ENCODE measurements around the gene ZNF740.

Gene ZNF740

DNA sequence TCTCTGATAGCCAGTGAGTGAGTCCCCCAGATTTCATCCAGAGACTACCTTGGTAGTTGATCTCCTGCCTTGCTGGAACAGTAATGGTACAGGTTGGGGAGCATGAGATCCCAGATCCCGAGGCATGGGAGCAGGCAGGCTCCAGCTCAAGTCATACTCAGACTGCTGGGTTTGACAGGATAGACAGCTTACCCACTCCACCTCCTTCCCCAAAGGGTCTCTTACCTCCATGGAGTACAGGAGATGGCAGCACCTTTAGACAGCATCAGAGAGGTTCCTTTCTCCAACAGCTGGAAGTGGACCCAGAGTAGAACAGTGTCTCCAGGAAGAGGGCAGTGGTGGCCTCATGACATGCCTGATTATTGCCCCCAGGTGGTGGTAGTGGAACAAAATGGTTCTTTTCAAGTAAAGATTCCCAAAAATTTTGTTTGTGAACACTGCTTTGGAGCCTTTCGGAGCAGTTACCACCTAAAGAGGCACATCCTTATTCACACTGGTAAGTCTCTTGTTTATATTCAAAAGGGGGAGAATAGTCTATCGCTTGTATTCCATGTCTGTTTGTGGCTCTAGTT lies 5.1 kb downstream of the ZNF740 start:
- no peak overlapping the region for H3K27ac ChIP-seq (ENCODE audit: low read length)
- peaks cover 2% of the 10 kb centered on the region; the same call in 1 of the 2 replicates for H3K4me1 ChIP-seq (ENCODE audit: control insufficient read depth, insufficient read depth, low read length)
- WGBS (ENCODE audit: insufficient coverage, insufficient read length), result no CpG with 5 or more reads among the region's 3 CpGs
- H3K27me3 ChIP-seq (ENCODE audit: control insufficient read depth, insufficient read depth, low read length), result no peaks in the 10 kb centered on the region
- H3K4me3 ChIP-seq (ENCODE audit: low read length), result no peak overlapping the region
- peaks cover 12% of the 10 kb centered on the region; the same call in 1 of the 2 replicates for H3K36me3 ChIP-seq (ENCODE audit: control insufficient read depth, insufficient read depth, low read length)
- DNase-seq (ENCODE audit: low read depth, low spot score), result no peak
- H3K9me3 ChIP-seq (ENCODE audit: control insufficient read depth, insufficient read depth, low read length), result no peaks in the 10 kb centered on the region

DNA sequence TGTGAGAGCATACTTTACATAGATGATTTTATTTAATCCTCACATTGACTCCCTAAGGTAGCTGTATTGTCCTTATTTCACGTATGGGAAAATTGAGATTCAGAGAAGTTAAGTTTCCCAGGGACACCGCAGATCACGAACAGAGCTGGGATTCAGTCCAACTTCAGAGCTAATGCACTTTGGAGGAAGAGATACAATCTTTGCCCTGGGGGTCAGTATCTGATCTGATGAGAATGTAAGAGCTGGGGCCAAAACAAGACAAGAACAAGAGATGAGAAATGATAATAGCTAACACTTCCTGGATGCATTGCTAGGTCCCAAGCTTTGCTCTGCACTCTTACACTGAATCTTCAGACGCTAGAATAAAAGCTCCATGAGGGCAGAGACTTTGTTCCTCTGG lies 6.2 kb downstream of the ZNF740 start:
- Histone ChIP-seq H3K27ac (ENCODE audit: low read length) (no peak overlapping the region), H3K36me3 (ENCODE audit: control insufficient read depth, insufficient read depth, low read length) (peaks cover 12% of the 10 kb centered on the region; the same call in 1 of the 2 replicates), H3K4me3 (ENCODE audit: low read length) (no peak overlapping the region), H3K9me3 (ENCODE audit: control insufficient read depth, insufficient read depth, low read length) (no peaks in the 10 kb centered on the region), H3K27me3 (ENCODE audit: control insufficient read depth, insufficient read depth, low read length) (no peaks in the 10 kb centered on the region), H3K4me1 (ENCODE audit: control insufficient read depth, insufficient read depth, low read length) (peaks cover 2% of the 10 kb centered on the region; the same call in 1 of the 2 replicates)
- no peak for DNase-seq (ENCODE audit: low read depth, low spot score)
- no CpG with 5 or more reads among the region's 4 CpGs for WGBS (ENCODE audit: insufficient coverage, insufficient read length)

DNA sequence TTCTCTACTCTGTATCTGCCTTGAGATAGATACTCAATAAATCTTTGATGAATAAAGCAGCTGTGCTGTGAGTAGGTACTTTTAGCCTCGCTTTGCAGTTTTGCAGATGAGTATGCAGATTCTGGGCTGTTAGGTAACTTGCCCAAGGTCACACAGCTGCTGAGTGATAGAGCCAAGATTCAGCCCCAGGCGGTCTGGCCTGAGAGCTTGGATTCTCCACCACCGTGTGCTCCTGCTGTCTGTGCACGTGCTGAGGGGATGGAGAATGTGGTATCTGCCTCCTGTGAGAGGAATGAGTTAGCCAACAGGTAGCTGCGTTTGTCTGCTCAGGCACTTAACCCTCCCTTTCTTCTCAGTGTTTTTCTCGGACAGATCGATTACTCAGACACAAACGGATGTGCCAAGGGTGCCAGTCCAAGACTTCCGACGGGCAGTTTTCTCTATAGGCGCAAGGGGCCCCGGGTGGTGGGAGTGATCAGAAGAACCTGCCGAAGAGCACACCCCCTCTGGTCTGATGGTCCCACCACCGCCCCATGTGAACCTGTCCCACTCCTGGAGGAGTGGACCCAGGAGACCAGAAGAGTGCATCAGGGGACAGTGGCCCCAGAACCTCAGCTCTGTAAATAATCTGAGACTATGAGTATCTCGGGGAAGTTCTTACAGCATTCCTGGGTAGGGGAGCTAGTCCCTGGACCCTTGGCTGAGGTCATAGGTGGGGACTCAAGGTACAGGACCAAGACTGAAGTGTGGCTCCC lies 6.8 kb downstream of the ZNF740 start:
- no peaks in the 10 kb centered on the region for H3K27me3 ChIP-seq (ENCODE audit: control insufficient read depth, insufficient read depth, low read length)
- no peak overlapping the region for H3K4me3 ChIP-seq (ENCODE audit: low read length)
- no CpG with 5 or more reads among the region's 15 CpGs for WGBS (ENCODE audit: insufficient coverage, insufficient read length)
- H3K9me3 ChIP-seq (ENCODE audit: control insufficient read depth, insufficient read depth, low read length), result no peaks in the 10 kb centered on the region
- peaks cover 2% of the 10 kb centered on the region; the same call in 1 of the 2 replicates for H3K4me1 ChIP-seq (ENCODE audit: control insufficient read depth, insufficient read depth, low read length)
- peaks cover 12% of the 10 kb centered on the region; the same call in 1 of the 2 replicates for H3K36me3 ChIP-seq (ENCODE audit: control insufficient read depth, insufficient read depth, low read length)
- no peak for DNase-seq (ENCODE audit: low read depth, low spot score)
- H3K27ac ChIP-seq (ENCODE audit: low read length), result no peak overlapping the region

DNA sequence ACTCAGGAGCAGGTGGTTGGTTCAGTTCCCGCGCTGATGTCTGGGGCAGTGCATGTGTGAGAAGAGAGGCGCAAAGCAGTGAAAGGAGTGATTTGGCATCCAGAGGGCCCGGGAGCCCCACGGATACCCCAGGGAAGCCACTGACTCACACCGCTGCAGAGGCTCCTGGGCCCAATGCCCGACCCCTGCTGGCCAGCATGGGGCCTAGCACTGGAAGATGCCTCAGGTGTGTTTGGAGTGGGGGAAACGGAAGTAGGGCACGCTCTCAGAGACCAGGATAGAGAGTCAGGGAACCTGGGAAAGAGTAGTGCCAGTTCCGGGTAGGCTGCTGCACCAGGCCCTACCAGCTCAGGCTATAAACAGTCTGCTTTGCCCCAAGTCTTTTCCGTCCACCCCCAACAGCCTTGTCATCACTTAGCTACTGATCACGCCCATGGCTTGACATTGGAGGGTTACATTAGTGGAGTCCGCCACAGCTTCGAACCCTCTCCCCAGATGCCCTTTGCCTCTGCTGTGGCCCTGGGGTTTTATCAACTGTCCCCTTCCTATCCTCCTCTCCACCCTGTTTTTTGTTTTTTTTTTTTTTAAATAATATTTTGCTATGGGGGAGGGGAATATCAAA lies 9.7 kb downstream of the ZNF740 start:
- WGBS (ENCODE audit: insufficient coverage, insufficient read length), result no CpG with 5 or more reads among the region's 14 CpGs
- Histone ChIP-seq H3K27me3 (ENCODE audit: control insufficient read depth, insufficient read depth, low read length) (peaks cover 2% of the 10 kb centered on the region), H3K4me3 (ENCODE audit: low read length) (no peak overlapping the region), H3K9me3 (ENCODE audit: control insufficient read depth, insufficient read depth, low read length) (no peaks in the 10 kb centered on the region), H3K36me3 (ENCODE audit: control insufficient read depth, insufficient read depth, low read length) (peaks cover 6% of the 10 kb centered on the region; the same call in 1 of the 2 replicates), H3K4me1 (ENCODE audit: control insufficient read depth, insufficient read depth, low read length) (peaks cover 2% of the 10 kb centered on the region; the same call in 1 of the 2 replicates), H3K27ac (ENCODE audit: low read length) (no peak overlapping the region)
- DNase-seq (ENCODE audit: low read depth, low spot score), result no peak

DNA sequence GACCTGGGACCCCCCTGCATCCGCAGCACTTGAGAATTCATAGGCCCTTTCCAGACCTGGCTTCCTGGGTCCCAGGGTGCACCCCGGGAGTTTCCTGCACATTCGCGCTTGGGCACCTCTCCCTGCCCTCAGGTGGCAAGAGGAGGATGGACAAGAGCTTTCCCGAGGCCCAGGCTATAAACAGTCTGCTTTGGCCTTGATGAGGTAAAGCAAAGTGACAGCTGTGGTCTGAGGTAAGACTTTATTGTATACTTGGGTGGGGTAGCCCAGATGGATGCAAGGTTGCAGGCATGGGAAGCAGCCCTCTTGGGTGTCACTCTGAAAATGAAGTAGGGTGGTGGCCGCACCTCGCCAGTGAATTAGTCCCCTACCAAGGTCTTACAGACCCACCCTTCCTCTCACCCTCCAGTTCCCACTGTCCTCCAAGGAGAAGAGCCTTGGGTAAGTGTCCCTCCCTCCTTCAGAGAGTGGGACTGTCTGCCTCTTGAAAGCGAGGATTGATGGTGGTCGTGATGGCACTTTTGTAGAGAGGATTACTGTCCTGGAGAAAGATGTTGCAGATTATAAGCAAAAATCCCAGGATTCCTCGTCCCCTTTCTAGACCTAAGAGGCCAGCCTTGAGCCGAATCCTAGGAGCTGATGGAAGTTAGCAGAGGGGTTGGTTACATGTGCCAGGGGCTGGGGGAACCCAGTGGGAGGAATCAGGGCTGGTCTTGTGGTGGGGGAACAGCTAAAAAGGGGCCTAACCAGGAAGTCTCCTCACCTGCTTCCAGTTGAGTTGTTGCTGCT lies 10.8 kb downstream of the ZNF740 start:
- no peak for DNase-seq (ENCODE audit: low read depth, low spot score)
- H3K9me3 ChIP-seq (ENCODE audit: control insufficient read depth, insufficient read depth, low read length), result no peaks in the 10 kb centered on the region
- H3K4me1 ChIP-seq (ENCODE audit: control insufficient read depth, insufficient read depth, low read length), result peaks cover 2% of the 10 kb centered on the region; the same call in 1 of the 2 replicates
- peaks cover 5% of the 10 kb centered on the region; the same call in 1 of the 2 replicates for H3K36me3 ChIP-seq (ENCODE audit: control insufficient read depth, insufficient read depth, low read length)
- peaks cover 4% of the 10 kb centered on the region for H3K27me3 ChIP-seq (ENCODE audit: control insufficient read depth, insufficient read depth, low read length)
- H3K27ac ChIP-seq (ENCODE audit: low read length), result no peak overlapping the region
- H3K4me3 ChIP-seq (ENCODE audit: low read length), result no peak overlapping the region
- WGBS (ENCODE audit: insufficient coverage, insufficient read length), result no CpG with 5 or more reads among the region's 11 CpGs

DNA sequence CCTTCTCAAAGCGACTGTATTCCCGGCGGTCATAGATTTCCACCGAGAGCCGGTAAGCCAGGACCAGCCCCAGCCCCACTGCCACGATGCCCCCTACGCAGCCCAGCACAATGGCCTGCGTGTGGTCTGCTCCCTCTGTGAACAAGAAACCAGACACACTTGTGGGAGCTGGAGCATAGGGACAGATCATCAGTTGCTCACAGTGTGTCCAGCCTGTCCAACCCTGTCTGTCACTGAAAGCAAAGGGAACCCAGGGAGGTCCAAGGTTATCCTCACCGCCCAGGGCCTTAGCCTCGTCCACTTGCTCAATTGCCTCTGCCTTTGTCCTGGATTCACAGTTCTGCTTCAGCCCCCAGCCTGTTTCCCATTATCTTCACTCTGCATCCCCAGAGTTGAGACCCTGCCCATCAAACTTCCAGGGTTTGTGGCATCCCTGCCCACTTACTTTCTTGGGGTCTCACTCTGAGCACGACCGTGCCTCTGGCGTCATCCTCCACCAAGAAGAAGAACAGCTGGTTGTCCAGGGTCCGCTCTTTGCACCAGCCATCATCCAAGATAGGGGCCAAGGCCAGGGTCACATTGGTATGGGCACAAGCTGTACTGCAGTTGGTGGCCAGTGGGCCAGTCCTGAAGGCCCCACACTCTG lies 11.5 kb downstream of the ZNF740 start:
- H3K36me3 ChIP-seq (ENCODE audit: control insufficient read depth, insufficient read depth, low read length), result peaks cover 4% of the 10 kb centered on the region; the same call in 1 of the 2 replicates
- DNase-seq (ENCODE audit: low read depth, low spot score), result no peak
- peaks cover 2% of the 10 kb centered on the region; the same call in 1 of the 2 replicates for H3K4me1 ChIP-seq (ENCODE audit: control insufficient read depth, insufficient read depth, low read length)
- peaks cover 4% of the 10 kb centered on the region for H3K27me3 ChIP-seq (ENCODE audit: control insufficient read depth, insufficient read depth, low read length)
- H3K4me3 ChIP-seq (ENCODE audit: low read length), result no peak overlapping the region
- no peak overlapping the region for H3K27ac ChIP-seq (ENCODE audit: low read length)
- WGBS (ENCODE audit: insufficient coverage, insufficient read length), result no CpG with 5 or more reads among the region's 14 CpGs
- no peaks in the 10 kb centered on the region for H3K9me3 ChIP-seq (ENCODE audit: control insufficient read depth, insufficient read depth, low read length)

DNA sequence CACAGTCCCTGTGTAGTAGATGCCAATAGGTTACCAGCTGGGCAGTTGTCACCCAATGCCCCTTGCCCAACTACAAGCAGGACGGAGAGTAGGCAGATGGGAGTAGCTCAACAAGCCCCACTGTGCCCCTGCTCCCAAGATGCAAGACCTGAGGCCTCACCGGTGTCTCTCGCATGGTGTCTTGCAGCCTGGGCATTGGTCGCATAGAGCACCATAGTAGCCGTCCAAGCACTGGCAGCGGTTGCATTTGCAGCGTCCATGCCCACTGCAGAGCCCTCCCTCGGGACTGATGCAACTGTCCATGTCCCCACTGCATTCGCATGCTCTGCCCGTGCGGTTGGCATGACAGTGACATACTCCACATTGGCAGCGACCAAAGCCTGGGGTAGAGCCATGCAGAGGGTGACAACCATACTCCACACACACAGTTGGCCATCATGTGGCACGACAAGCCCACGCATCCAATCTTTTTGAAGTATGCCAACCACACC lies 12.1 kb downstream of the ZNF740 start:
- Histone ChIP-seq H3K9me3 (ENCODE audit: control insufficient read depth, insufficient read depth, low read length) (no peaks in the 10 kb centered on the region), H3K27me3 (ENCODE audit: control insufficient read depth, insufficient read depth, low read length) (peaks cover 6% of the 10 kb centered on the region), H3K4me1 (ENCODE audit: control insufficient read depth, insufficient read depth, low read length) (peaks cover 2% of the 10 kb centered on the region; the same call in 1 of the 2 replicates), H3K27ac (ENCODE audit: low read length) (no peak overlapping the region), H3K36me3 (ENCODE audit: control insufficient read depth, insufficient read depth, low read length) (no peaks in the 10 kb centered on the region), H3K4me3 (ENCODE audit: low read length) (no peak overlapping the region)
- no peak for DNase-seq (ENCODE audit: low read depth, low spot score)
- no CpG with 5 or more reads among the region's 14 CpGs for WGBS (ENCODE audit: insufficient coverage, insufficient read length)

DNA sequence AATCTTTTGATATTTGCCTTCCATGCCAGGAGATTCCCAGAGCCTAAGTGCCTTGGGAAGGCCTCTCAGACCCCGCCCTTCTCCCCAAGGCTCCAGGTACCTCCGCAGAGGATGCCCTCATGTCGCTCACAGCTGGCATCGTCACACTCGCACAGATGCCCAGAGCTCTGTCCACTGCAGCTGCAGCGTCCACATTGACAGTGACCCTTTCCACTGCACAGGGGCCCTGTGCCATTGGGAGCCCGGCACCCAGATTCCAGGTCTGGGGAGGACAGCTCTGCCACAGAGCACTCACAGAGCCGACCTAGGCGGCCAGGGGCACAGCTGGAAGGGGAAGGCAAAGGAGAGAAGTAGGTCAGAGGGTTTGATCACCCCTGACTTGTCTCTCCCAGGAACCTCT lies 12.5 kb downstream of the ZNF740 start:
- DNase-seq (ENCODE audit: low read depth, low spot score), result no peak
- H3K27ac ChIP-seq (ENCODE audit: low read length), result no peak overlapping the region
- no peaks in the 10 kb centered on the region for H3K36me3 ChIP-seq (ENCODE audit: control insufficient read depth, insufficient read depth, low read length)
- H3K4me1 ChIP-seq (ENCODE audit: control insufficient read depth, insufficient read depth, low read length), result peaks cover 2% of the 10 kb centered on the region; the same call in 1 of the 2 replicates
- H3K27me3 ChIP-seq (ENCODE audit: control insufficient read depth, insufficient read depth, low read length), result peaks cover 6% of the 10 kb centered on the region
- WGBS (ENCODE audit: insufficient coverage, insufficient read length), result no CpG with 5 or more reads among the region's 9 CpGs
- H3K4me3 ChIP-seq (ENCODE audit: low read length), result no peak overlapping the region
- no peaks in the 10 kb centered on the region for H3K9me3 ChIP-seq (ENCODE audit: control insufficient read depth, insufficient read depth, low read length)

DNA sequence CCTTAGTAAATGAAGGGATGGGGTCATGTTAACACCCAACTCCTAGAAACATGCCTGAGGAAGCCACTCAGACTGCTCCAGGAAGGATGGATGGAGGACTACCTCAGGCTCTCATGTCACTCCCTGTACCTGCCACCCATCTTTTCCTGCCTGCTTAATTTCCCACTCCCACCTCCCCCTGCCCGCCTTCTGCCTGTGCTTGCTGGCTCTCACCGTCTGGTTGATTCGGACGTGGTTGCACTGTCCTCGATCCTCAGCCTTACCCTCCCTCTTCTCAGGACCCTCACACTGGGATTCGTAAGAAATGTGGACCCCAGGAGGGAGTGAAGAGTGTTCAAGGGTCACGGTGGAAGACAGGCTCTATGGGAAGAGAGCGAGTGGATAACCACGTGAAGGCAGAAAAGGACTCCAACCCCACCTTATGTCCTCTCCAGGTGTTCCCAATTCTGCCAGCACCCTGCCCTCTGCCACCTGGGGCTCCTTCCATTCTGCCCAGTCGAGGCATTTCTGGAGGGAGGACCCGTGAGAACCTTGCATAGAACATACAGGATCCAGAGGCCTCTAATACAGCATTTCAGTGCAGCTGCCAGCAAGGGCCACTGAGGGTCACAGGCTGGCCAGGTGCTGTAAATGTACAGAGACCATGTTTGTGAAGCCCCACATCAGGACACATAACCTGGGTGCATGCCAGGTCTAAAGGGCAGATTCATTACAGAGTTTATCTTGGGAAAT lies 13.6 kb downstream of the ZNF740 start:
- H3K4me1 ChIP-seq (ENCODE audit: control insufficient read depth, insufficient read depth, low read length), result no peaks in the 10 kb centered on the region
- DNase-seq (ENCODE audit: low read depth, low spot score), result no peak
- WGBS (ENCODE audit: insufficient coverage, insufficient read length), result no CpG with 5 or more reads among the region's 11 CpGs
- H3K9me3 ChIP-seq (ENCODE audit: control insufficient read depth, insufficient read depth, low read length), result no peaks in the 10 kb centered on the region
- no peaks in the 10 kb centered on the region for H3K36me3 ChIP-seq (ENCODE audit: control insufficient read depth, insufficient read depth, low read length)
- H3K27ac ChIP-seq (ENCODE audit: low read length), result no peak overlapping the region
- peaks cover 10% of the 10 kb centered on the region for H3K27me3 ChIP-seq (ENCODE audit: control insufficient read depth, insufficient read depth, low read length)
- H3K4me3 ChIP-seq (ENCODE audit: low read length), result no peak overlapping the region

Measured in iPS DF 6.9 (cell line).